Epithelial cell of proximal tubule (primary cell): ENCODE measurements around the gene MDGA2. TPM values are rescaled to one million over a fixed set of nuclear protein-coding genes. Genes with fewer than 3 reads are reported as not detected.
"Not testable (repeated sequence)": the region's sequence is repeated elsewhere in the genome, so short reads cannot be mapped to it uniquely, and the experiment has no call there.

Experiments
- DNase-seq: peaks from one replicate; pipeline ENCODE4 v3.0.0-alpha.2; 2011; ENCODE audit warnings: low read depth
- H3K4me3 ChIP-seq: 2 replicates; pipeline ENCODE4 v1.5.1; 2011; ENCODE audit warnings: low read depth, mild to moderate bottlenecking, low read length
- total RNA-seq: library from RNA; depleted of rRNA; stranded (reverse); fragments of >200 nt; gene quantifications from 2 replicates; pipeline ENCODE4 v1.2.3, GENCODE V29; 2015
- TF ChIP-seq, protein P1 (sequence below): conservative IDR thresholded peaks from 2 replicates; pipeline ENCODE4 v1.5.1; 2012; ENCODE audit warnings: low read depth, mild to moderate bottlenecking, low read length

The MDGA2 gene
- total RNA-seq, 1 donor from 2014 or later: 0.23 TPM

DNA sequence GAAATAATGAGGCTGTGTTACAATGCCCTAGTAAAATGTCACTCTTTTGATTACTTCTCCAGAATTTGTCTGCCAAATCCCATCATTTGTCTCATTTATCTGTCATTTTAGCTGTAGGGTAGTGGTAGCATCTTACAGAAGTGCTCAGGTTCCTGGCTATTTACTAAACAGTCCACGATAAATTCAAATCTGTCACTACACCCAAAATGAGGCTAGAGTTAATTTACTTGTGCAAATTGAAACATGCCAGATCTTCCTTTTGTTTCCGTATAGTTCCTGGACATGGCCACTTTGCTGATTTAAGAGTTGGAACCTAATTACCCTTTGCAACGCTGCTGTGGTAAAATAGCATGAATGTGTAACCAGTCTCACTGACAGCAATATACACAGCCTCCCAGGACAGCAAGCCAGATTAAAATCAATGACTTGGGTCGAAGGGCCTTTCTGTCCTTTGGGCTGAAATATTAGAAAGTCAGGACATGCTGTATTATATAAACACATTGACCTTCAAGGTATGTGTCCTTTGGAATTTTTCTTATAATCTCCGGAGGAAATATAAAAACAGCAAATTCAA lies 485.4 kb downstream of the MDGA2 start:
- TF ChIP-seq, protein P1, sequence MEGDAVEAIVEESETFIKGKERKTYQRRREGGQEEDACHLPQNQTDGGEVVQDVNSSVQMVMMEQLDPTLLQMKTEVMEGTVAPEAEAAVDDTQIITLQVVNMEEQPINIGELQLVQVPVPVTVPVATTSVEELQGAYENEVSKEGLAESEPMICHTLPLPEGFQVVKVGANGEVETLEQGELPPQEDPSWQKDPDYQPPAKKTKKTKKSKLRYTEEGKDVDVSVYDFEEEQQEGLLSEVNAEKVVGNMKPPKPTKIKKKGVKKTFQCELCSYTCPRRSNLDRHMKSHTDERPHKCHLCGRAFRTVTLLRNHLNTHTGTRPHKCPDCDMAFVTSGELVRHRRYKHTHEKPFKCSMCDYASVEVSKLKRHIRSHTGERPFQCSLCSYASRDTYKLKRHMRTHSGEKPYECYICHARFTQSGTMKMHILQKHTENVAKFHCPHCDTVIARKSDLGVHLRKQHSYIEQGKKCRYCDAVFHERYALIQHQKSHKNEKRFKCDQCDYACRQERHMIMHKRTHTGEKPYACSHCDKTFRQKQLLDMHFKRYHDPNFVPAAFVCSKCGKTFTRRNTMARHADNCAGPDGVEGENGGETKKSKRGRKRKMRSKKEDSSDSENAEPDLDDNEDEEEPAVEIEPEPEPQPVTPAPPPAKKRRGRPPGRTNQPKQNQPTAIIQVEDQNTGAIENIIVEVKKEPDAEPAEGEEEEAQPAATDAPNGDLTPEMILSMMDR: no peak
- H3K4me3 ChIP-seq: no peak overlapping the region
- DNase-seq: no peak

GRCh38 chr14:47186486-47186885 lies 488.9 kb downstream of the MDGA2 start:
- no peak overlapping the region for H3K4me3 ChIP-seq
- TF ChIP-seq, protein P1: no peak
- no peak for DNase-seq

GRCh38 chr14:47179906-47180305 lies 495.5 kb downstream of the MDGA2 start:
- TF ChIP-seq, protein P1: no peak
- H3K4me3 ChIP-seq: no peak overlapping the region
- DNase-seq: no peak

DNA sequence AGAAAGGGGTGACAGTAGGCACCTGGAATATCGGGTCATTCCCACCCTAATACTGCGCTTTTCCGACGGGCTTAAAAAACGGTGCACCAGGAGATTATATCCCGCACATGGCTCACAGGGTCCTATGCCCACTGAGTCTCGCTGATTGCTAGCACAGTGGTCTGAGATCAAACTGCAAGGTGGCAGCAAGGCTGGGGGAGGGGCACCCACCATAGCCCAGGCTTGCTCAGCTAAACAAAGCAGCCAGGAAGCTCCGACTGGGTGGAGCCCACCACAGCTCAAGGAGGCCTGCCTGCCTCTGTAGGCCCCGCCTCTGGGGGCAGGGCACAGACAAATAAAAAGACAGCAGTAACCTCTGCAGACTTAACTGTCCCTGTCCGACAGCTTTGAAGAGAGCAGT lies 503.5 kb downstream of the MDGA2 start:
- not testable (repeated sequence) for DNase-seq, H3K4me3 ChIP-seq

- TF ChIP-seq, protein P1: no peak
Measured at GRCh38 chr14:47167402-47167801, 508.0 kb downstream of the MDGA2 start.

GRCh38 chr14:47155395-47155794 lies 520.0 kb downstream of the MDGA2 start:
- no peak for DNase-seq
- TF ChIP-seq, protein P1: no peak
- no peak overlapping the region for H3K4me3 ChIP-seq

More at GRCh38 chr14:47167402-47167801, 508.0 kb downstream of the MDGA2 start:
- H3K4me3 ChIP-seq: no peak overlapping the region
- DNase-seq: no peak

- TF ChIP-seq, protein P1: no peak
- no peak for DNase-seq
- H3K4me3 ChIP-seq: no peak overlapping the region
Measured at GRCh38 chr14:47154276-47154797, 521.1 kb downstream of the MDGA2 start.
